ENCODE data around the gene NYAP1. TPM values are rescaled to one million over a fixed set of nuclear protein-coding genes. Genes with fewer than 3 reads are reported as not detected.
A peak's percentile ranks its signal among the peaks of the same experiment; 100 is the strongest.

NYAP1 gene
- total and polyA plus RNA-seq, 2 of the 8 experiments (the other 6 are each of a cell fraction or from before 2014, with no cell fraction given), result 1.9 to 4.6 TPM

GRCh38 chr7:100455206-100455605 lies 28.5 kb upstream of the NYAP1 start:
- ChIA-PET POLR2A (ENCODE audit: partially characterized antibody) (interaction anchor here (0.7 to 8.2 kb wide), 5 partner anchors 15 to 434 kb away, joined by 3 to 81 read pairs (median 3); partner anchors contain the start of genes MEPCE, PPP1R35, UFSP1 and ZCWPW1), CTCF (ENCODE audit: partially characterized antibody) (interaction anchor here (0.8 to 8.3 kb wide), 23 partner anchors 8 to 179 kb away, joined by 3 to 70 read pairs (median 5); partner anchors contain the start of genes FBXO24, MEPCE and SPACDR)
- Histone ChIP-seq H3K4me3 (ENCODE audit: extremely low read depth in 1 of 4, insufficient read depth in 2 of 4, low read depth in 3 of 4, low read length in 4 of 4) (no peak overlapping the region), H2BK20ac (ENCODE audit: low read length) (no peak overlapping the region), H3K79me1 (ENCODE audit: low read depth, low read length) (no peaks in the 10 kb centered on the region), H3K23me2 (ENCODE audit: low read depth, low read length) (no peaks in the 10 kb centered on the region), H3K4me1 (replicated peaks in 1 of 4; ENCODE audit: control insufficient read depth in 3 of 4, insufficient read depth in 4 of 4, low read length in 3 of 4) (peaks cover 0 to 8% (median 6%) of the 10 kb centered on the region in 4 experiments; a peak in 6 of 7 replicates), H4K91ac (replicated peaks; ENCODE audit: insufficient read length, low read length) (no peak overlapping the region), H3K36me3 (ENCODE audit: control insufficient read depth in 2 of 4, insufficient read depth in 4 of 4, low read length in 3 of 4) (no peaks in the 10 kb centered on the region), H3K23ac (ENCODE audit: insufficient read length) (no peak overlapping the region), H4K5ac (ENCODE audit: insufficient read length, low read depth, low read length) (no peak overlapping the region), H3K4me2 (ENCODE audit: insufficient read depth in 1 of 2, low read depth in 2 of 2, low read length in 2 of 2) (no peak overlapping the region), H2BK15ac (ENCODE audit: low read length) (no peak overlapping the region), H3K14ac (ENCODE audit: insufficient read length) (no peak overlapping the region), H2BK5ac (ENCODE audit: low read depth, low read length) (no peak overlapping the region), H4K8ac (ENCODE audit: extremely low read depth, insufficient read depth, low read length) (no peak overlapping the region), H2BK12ac (ENCODE audit: low read depth, low read length) (0 out of 2 replicates have a peak overlapping the region, but pooled peaks have one; percentile 80), H2AFZ (ENCODE audit: low read length) (no peak overlapping the region), H3K27me3 (replicated peaks in 1 of 4; ENCODE audit: control insufficient read depth in 3 of 4, extremely low read depth in 1 of 4, insufficient read depth in 3 of 4, low read length in 3 of 4) (no peaks in the 10 kb centered on the region), H3K9me3 (ENCODE audit: insufficient read depth in 2 of 2, low read depth in 1 of 2, low read length in 1 of 2) (no peaks in the 10 kb centered on the region), H3K27ac (ENCODE audit: low read depth, low read length) (no peak overlapping the region), H4K20me1 (replicated peaks in 1 of 2; ENCODE audit: control insufficient read depth in 1 of 2, insufficient read depth in 2 of 2, low read length in 2 of 2) (no peaks in the 10 kb centered on the region), H3K79me2 (ENCODE audit: control insufficient read depth in 1 of 2, insufficient read depth in 2 of 2, low read length in 2 of 2) (no peaks in the 10 kb centered on the region), H3K4ac (replicated peaks; ENCODE audit: insufficient read length, low read depth, low read length) (no peak overlapping the region), H3K18ac (ENCODE audit: extremely low read depth, low read length) (no peak overlapping the region), H2AK5ac (ENCODE audit: low read depth, low read length) (0 out of 2 replicates have a peak overlapping the region, but pooled peaks have one; percentile 49), H2BK120ac (replicated peaks; ENCODE audit: low read depth, low read length) (no peak overlapping the region), H3K9ac (replicated peaks in 1 of 4; ENCODE audit: extremely low read depth in 1 of 4, low read depth in 3 of 4, low read length in 3 of 4) (no peak overlapping the region), H3K56ac (replicated peaks; ENCODE audit: insufficient read length, low read depth, low read length) (no peak overlapping the region)
- FAIRE-seq (no peak), DNase-seq (ENCODE audit: low read depth in 1 of 2, low spot score in 2 of 2) (no peak)
- WGBS, 2 experiments (ENCODE audit: extremely low coverage in 1 of 2, insufficient coverage in 1 of 2, insufficient read length in 1 of 2, insufficient replicate concordance in 2 of 2, low coverage in 1 of 2, low lambda C conversion rate in 2 of 2, missing lambda C conversion rate in 1 of 2), result 78% methylated on average over 3 of the region's 3 CpGs; no CpG with 5 or more reads in 1 of the 2 experiments
- no peak for TF ChIP-seq SRF (IDR thresholded peaks at IDR 0.05; ENCODE audit: low read depth, low read length)
- no peak for TF ChIP-seq NRF1 (IDR thresholded peaks at IDR 0.05; ENCODE audit: low read depth, low read length)
- no peak for TF ChIP-seq ATF2 (IDR thresholded peaks at IDR 0.05; ENCODE audit: low read length)
- no peak for TF ChIP-seq KDM4A (IDR thresholded peaks at IDR 0.05; ENCODE audit: low read depth, low read length, severe bottlenecking)
- no peak for TF ChIP-seq EZH2 (IDR thresholded peaks at IDR 0.05; ENCODE audit: low read depth, low read length, severe bottlenecking)
- no peak for TF ChIP-seq SIX5 (IDR thresholded peaks at IDR 0.05; ENCODE audit: low read depth, low read length)
- TF ChIP-seq GTF2F1 (IDR thresholded peaks at IDR 0.05; ENCODE audit: borderline replicate concordance, low read depth, low read length), result no peak
- no peak for TF ChIP-seq JUND (IDR thresholded peaks at IDR 0.05; ENCODE audit: low read length)
- TF ChIP-seq BRCA1 (IDR thresholded peaks at IDR 0.05; ENCODE audit: low read depth, low read length), result no peak
- TF ChIP-seq POU5F1 (IDR thresholded peaks at IDR 0.05; ENCODE audit: low read depth, low read length), result no peak
- TF ChIP-seq KDM5A (IDR thresholded peaks at IDR 0.05; ENCODE audit: low read length), result no peak
- TF ChIP-seq ASH2L (IDR thresholded peaks at IDR 0.05; ENCODE audit: low read length), result no peak
- no peak for TF ChIP-seq GABPA (IDR thresholded peaks at IDR 0.05; ENCODE audit: borderline replicate concordance, insufficient read depth, low read length)

All from H1 (cell line).